GM18909 (cell line): ENCODE measurements around the gene GCKR.

Experiments
- ATAC-seq: cut with Tn5 transposase; IDR thresholded peaks from one replicate; pipeline ENCODE4 v1.9.1; 2021; ENCODE audit warnings: mild to moderate bottlenecking; ENCODE audit not compliant: unreplicated experiment, poor library complexity

GCKR gene

GRCh38 chr2:27571197-27571596 is 74.6 kb downstream of the GCKR start:
- no peak for ATAC-seq

GRCh38 chr2:27571681-27572080 is 75.0 kb downstream of the GCKR start:
- ATAC-seq = no peak

- ATAC-seq = no peak
Measured at GRCh38 chr2:27572439-27572838, 75.8 kb downstream of the GCKR start.

- ATAC-seq = no peak
Measured at GRCh38 chr2:27572998-27573429, 76.4 kb downstream of the GCKR start.
